Trophoblast cell (in vitro differentiated cells and primary cell): ENCODE results near the gene SLC4A8.

Experiments
- DNase-seq, 2 donors: peaks; one replicate each; pipeline ENCODE4 v3.0.0-alpha.2; 2016
- H2AFZ ChIP-seq: 2 replicates; pipeline ENCODE4 v1.6.1; 2013; ENCODE audit warnings: low read length, moderate library complexity, mild to moderate bottlenecking; ENCODE audit not compliant: insufficient read depth, poor library complexity
- H2AK5ac ChIP-seq: 2 replicates; pipeline ENCODE4 v1.6.1; 2013; ENCODE audit warnings: mild to moderate bottlenecking, low read length
- H2BK120ac ChIP-seq: 2 replicates; pipeline ENCODE4 v1.6.1; 2013; ENCODE audit warnings: low read length, mild to moderate bottlenecking, moderate library complexity; ENCODE audit not compliant: insufficient read depth, poor library complexity
- H2BK12ac ChIP-seq: 2 replicates; pipeline ENCODE4 v1.6.1; 2013; ENCODE audit warnings: mild to moderate bottlenecking, low read length, moderate library complexity
- H2BK5ac ChIP-seq: 2 replicates; pipeline ENCODE4 v1.6.1; 2013; ENCODE audit warnings: low read length, low read depth, moderate library complexity, mild to moderate bottlenecking; ENCODE audit not compliant: poor library complexity
- H3K14ac ChIP-seq: 2 replicates; pipeline ENCODE4 v1.6.1; 2013; ENCODE audit warnings: mild to moderate bottlenecking, low read length
- H3K18ac ChIP-seq: 2 replicates; pipeline ENCODE4 v1.6.1; 2013; ENCODE audit warnings: mild to moderate bottlenecking, low read length
- H3K23ac ChIP-seq: 2 replicates; pipeline ENCODE4 v1.6.1; 2013; ENCODE audit warnings: low read length
- H3K27ac ChIP-seq: 2 replicates; pipeline ENCODE4 v1.5.1; 2013; ENCODE audit warnings: low read depth, mild to moderate bottlenecking, inconsistent platforms, low read length, moderate library complexity
- H3K27me3 ChIP-seq: 2 replicates; pipeline ENCODE4 v1.6.1; 2013; ENCODE audit warnings: inconsistent platforms, mild to moderate bottlenecking, low read length, moderate library complexity; ENCODE audit not compliant: insufficient read depth
- H3K36me3 ChIP-seq, 2 experiments: 1 replicate in 1 of 2; 2 replicates in 1 of 2; pipeline ENCODE4 v1.6.1; 2013; ENCODE audit warnings: low read length in 2 of 2, mild to moderate bottlenecking in 2 of 2, moderate library complexity in 1 of 2; ENCODE audit not compliant: insufficient read depth in 2 of 2, control insufficient read depth in 1 of 2
- H3K4ac ChIP-seq: 2 replicates; pipeline ENCODE4 v1.6.1; 2013; ENCODE audit warnings: low read depth, mild to moderate bottlenecking, low read length, moderate library complexity
- H3K4me1 ChIP-seq, 2 experiments: 1 replicate in 1 of 2; 2 replicates in 1 of 2; pipeline ENCODE4 v1.6.1; 2013; ENCODE audit warnings: low read length in 2 of 2, mild to moderate bottlenecking in 2 of 2, moderate library complexity in 1 of 2; ENCODE audit not compliant: insufficient read depth in 2 of 2, control insufficient read depth in 1 of 2
- H3K4me2 ChIP-seq: 2 replicates; pipeline ENCODE4 v1.6.1; 2013; ENCODE audit warnings: inconsistent platforms, mild to moderate bottlenecking, low read length, moderate library complexity
- H3K4me3 ChIP-seq: 2 replicates; pipeline ENCODE4 v1.5.1; 2013; ENCODE audit warnings: mild to moderate bottlenecking, low read depth, low read length, inconsistent platforms
- H3K79me1 ChIP-seq: one replicate; pipeline ENCODE4 v1.6.1; 2013; ENCODE audit warnings: low read length
- H3K79me2 ChIP-seq: 2 replicates; pipeline ENCODE4 v1.6.1; 2013; ENCODE audit warnings: low read length, mild to moderate bottlenecking; ENCODE audit not compliant: control insufficient read depth, insufficient read depth, poor library complexity
- H3K9ac ChIP-seq: 2 replicates; pipeline ENCODE4 v1.6.1; 2013; ENCODE audit warnings: mild to moderate bottlenecking, low read length
- H3K9me3 ChIP-seq: 2 replicates; pipeline ENCODE4 v1.6.1; 2013; ENCODE audit warnings: low read depth, mild to moderate bottlenecking, control low read depth, inconsistent platforms, low read length; ENCODE audit not compliant: insufficient read depth
- H4K12ac ChIP-seq: 2 replicates; pipeline ENCODE4 v1.6.1; 2013; ENCODE audit warnings: low read depth, mild to moderate bottlenecking, low read length, moderate library complexity
- H4K8ac ChIP-seq: 2 replicates; pipeline ENCODE4 v1.6.1; 2013; ENCODE audit warnings: low read depth, mild to moderate bottlenecking, low read length, moderate library complexity
- H4K91ac ChIP-seq: one replicate; pipeline ENCODE4 v1.6.1; 2013; ENCODE audit warnings: low read depth, mild to moderate bottlenecking, low read length, moderate library complexity
- WGBS: extraction: QIAGEN DNeasy Blood & Tissue Kit; methylation state at CpG from one replicate; pipeline ENCODE4 v1.1.7; 2013; ENCODE audit warnings: missing lambda C conversion rate; ENCODE audit not compliant: insufficient read length, insufficient coverage; ENCODE audit errors: extremely low coverage; 5-methylcytosine and 5-hydroxymethylcytosine counted together

Gene SLC4A8

GRCh38 chr12:51465491-51465890 lies 40.9 kb downstream of the SLC4A8 start:
- Histone ChIP-seq H3K4me3 (no peak overlapping the region), H3K9ac (no peak overlapping the region), H3K9me3 (no peaks in the 10 kb centered on the region), H3K4me2 (no peak overlapping the region), H3K79me1 (no peaks in the 10 kb centered on the region), H4K91ac (no peak overlapping the region), H3K79me2 (no peaks in the 10 kb centered on the region), H2BK120ac (no peak overlapping the region), H3K36me3 (peaks cover 25 to 67% of the 10 kb centered on the region in 2 experiments), H2AFZ (no peak overlapping the region), H3K23ac (no peak overlapping the region), H4K8ac (no peak overlapping the region), H3K4me1 (no peaks in the 10 kb centered on the region), H4K12ac (no peak overlapping the region), H3K18ac (no peak overlapping the region), H2BK5ac (no peak overlapping the region), H3K27me3 (no peaks in the 10 kb centered on the region), H3K4ac (no peak overlapping the region), H3K27ac (no peak overlapping the region), H3K14ac (no peak overlapping the region), H2AK5ac (no peak overlapping the region), H2BK12ac (no peak overlapping the region)
- WGBS, result no CpG with 5 or more reads among the region's 1 CpG
- peak in 1 of 2 donors; percentile 51 for DNase-seq

GRCh38 chr12:51470116-51470515 lies 45.5 kb downstream of the SLC4A8 start:
- DNase-seq, result no peak

GRCh38 chr12:51471111-51471864 lies 46.7 kb downstream of the SLC4A8 start:
- Histone ChIP-seq H3K27ac (no peak overlapping the region), H3K79me2 (no peaks in the 10 kb centered on the region), H3K36me3 (peaks cover 29 to 65% of the 10 kb centered on the region in 2 experiments), H3K4me1 (no peaks in the 10 kb centered on the region), H4K12ac (no peak overlapping the region), H2BK120ac (no peak overlapping the region), H2AFZ (no peak overlapping the region), H3K4ac (no peak overlapping the region), H3K9me3 (no peaks in the 10 kb centered on the region), H3K4me3 (no peak overlapping the region), H3K9ac (no peak overlapping the region), H3K18ac (no peak overlapping the region), H3K79me1 (no peaks in the 10 kb centered on the region), H2BK12ac (no peak overlapping the region), H2BK5ac (no peak overlapping the region), H3K27me3 (no peaks in the 10 kb centered on the region), H4K91ac (no peak overlapping the region), H3K23ac (no peak overlapping the region), H3K4me2 (no peak overlapping the region), H3K14ac (no peak overlapping the region), H2AK5ac (no peak overlapping the region), H4K8ac (no peak overlapping the region)
- WGBS, result no CpG with 5 or more reads among the region's 7 CpGs
- no peak for DNase-seq

More at GRCh38 chr12:51470116-51470515, 45.5 kb downstream of the SLC4A8 start:
- peaks cover 28 to 64% of the 10 kb centered on the region in 2 experiments for H3K36me3 ChIP-seq
- H3K9ac ChIP-seq, result no peak overlapping the region
- H3K4ac ChIP-seq, result no peak overlapping the region
- H2BK12ac ChIP-seq, result no peak overlapping the region
- H3K14ac ChIP-seq, result no peak overlapping the region
- no peak overlapping the region for H3K18ac ChIP-seq
- WGBS, result no CpG with 5 or more reads among the region's 1 CpG
- H2BK120ac ChIP-seq, result no peak overlapping the region
- no peaks in the 10 kb centered on the region for H3K79me1 ChIP-seq
- no peak overlapping the region for H2BK5ac ChIP-seq
- no peaks in the 10 kb centered on the region for H3K27me3 ChIP-seq
- no peak overlapping the region for H4K8ac ChIP-seq
- H3K4me2 ChIP-seq, result no peak overlapping the region
- H3K4me3 ChIP-seq, result no peak overlapping the region
- H3K27ac ChIP-seq, result no peak overlapping the region
- no peak overlapping the region for H2AFZ ChIP-seq
- H3K9me3 ChIP-seq, result no peaks in the 10 kb centered on the region
- no peak overlapping the region for H4K91ac ChIP-seq
- no peaks in the 10 kb centered on the region for H3K79me2 ChIP-seq
- H3K4me1 ChIP-seq, result no peaks in the 10 kb centered on the region
- H3K23ac ChIP-seq, result no peak overlapping the region
- H2AK5ac ChIP-seq, result no peak overlapping the region
- H4K12ac ChIP-seq, result no peak overlapping the region

DNA sequence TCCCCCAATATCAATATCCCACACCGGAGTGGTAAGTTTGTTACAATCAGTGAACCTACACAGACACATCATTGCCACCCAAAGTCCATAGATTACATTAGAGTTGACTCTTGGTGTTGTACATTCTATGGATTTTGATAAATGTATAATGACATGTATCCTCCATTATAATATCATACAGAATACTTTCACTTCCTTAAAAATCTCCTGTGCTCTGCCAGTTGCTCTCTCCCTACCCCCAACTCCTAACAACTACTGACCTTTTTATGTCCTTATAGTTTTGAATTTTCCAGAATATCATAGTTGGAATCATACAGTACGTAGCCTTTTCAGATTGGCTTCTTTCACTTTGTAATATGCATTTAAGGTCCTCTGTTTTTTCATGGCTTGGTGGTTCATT lies 48.4 kb downstream of the SLC4A8 start:
- Histone ChIP-seq H3K4me3 (no peak overlapping the region), H2BK120ac (no peak overlapping the region), H3K27me3 (no peaks in the 10 kb centered on the region), H3K36me3 (peaks cover 31 to 65% of the 10 kb centered on the region in 2 experiments), H4K12ac (no peak overlapping the region), H2BK12ac (no peak overlapping the region), H2AFZ (no peak overlapping the region), H3K27ac (no peak overlapping the region), H3K4me1 (no peaks in the 10 kb centered on the region), H3K4me2 (no peak overlapping the region), H3K18ac (no peak overlapping the region), H2AK5ac (no peak overlapping the region), H3K23ac (no peak overlapping the region), H2BK5ac (no peak overlapping the region), H3K79me1 (no peaks in the 10 kb centered on the region), H4K91ac (no peak overlapping the region), H3K14ac (no peak overlapping the region), H4K8ac (no peak overlapping the region), H3K79me2 (no peaks in the 10 kb centered on the region), H3K9me3 (no peaks in the 10 kb centered on the region), H3K9ac (no peak overlapping the region), H3K4ac (no peak overlapping the region)
- DNase-seq, result no peak
- WGBS, result no CpG with 5 or more reads among the region's 2 CpGs
